HG03442 (cell line): ENCODE measurements around the gene SNAI3.

Experiments used
- ATAC-seq: cut with Tn5 transposase; IDR thresholded peaks from one replicate; pipeline ENCODE4 v1.9.1; 2021; ENCODE audit warnings: mild to moderate bottlenecking, moderate library complexity; ENCODE audit not compliant: unreplicated experiment

Gene SNAI3

GRCh38 chr16:88721815-88722755 lies 35.8 kb upstream of the SNAI3 start:
- ATAC-seq, result no peak

- ATAC-seq, result no peak
Measured at GRCh38 chr16:88721236-88721635, 34.9 kb upstream of the SNAI3 start.

GRCh38 chr16:88720396-88720970 lies 34.2 kb upstream of the SNAI3 start:
- ATAC-seq, result no peak

- no peak for ATAC-seq
Measured at GRCh38 chr16:88719933-88720296, 33.6 kb upstream of the SNAI3 start.

- no peak for ATAC-seq
Measured at GRCh38 chr16:88719267-88719932, 33.1 kb upstream of the SNAI3 start.

GRCh38 chr16:88718178-88718577 lies 31.9 kb upstream of the SNAI3 start:
- no peak for ATAC-seq

- no peak for ATAC-seq
Measured at GRCh38 chr16:88716601-88717001, 30.3 kb upstream of the SNAI3 start.

GRCh38 chr16:88716201-88716600 lies 29.9 kb upstream of the SNAI3 start:
- no peak for ATAC-seq

GRCh38 chr16:88715312-88716190 lies 29.2 kb upstream of the SNAI3 start:
- no peak for ATAC-seq

GRCh38 chr16:88714420-88715302 lies 28.4 kb upstream of the SNAI3 start:
- no peak for ATAC-seq

- ATAC-seq, result no peak
Measured at GRCh38 chr16:88713568-88714419, 27.5 kb upstream of the SNAI3 start.

GRCh38 chr16:88713054-88713453 lies 26.7 kb upstream of the SNAI3 start:
- ATAC-seq, result no peak

- no peak for ATAC-seq
Measured at GRCh38 chr16:88712362-88712979, 26.2 kb upstream of the SNAI3 start.

- no peak for ATAC-seq
Measured at GRCh38 chr16:88711750-88712340, 25.5 kb upstream of the SNAI3 start.

GRCh38 chr16:88710556-88710955 lies 24.2 kb upstream of the SNAI3 start:
- no peak for ATAC-seq

- ATAC-seq, result no peak
Measured at GRCh38 chr16:88706965-88707826, 20.9 kb upstream of the SNAI3 start.
